MCF 10A (cell line): ENCODE results near the gene COL5A2. TPM values are rescaled to one million over a fixed set of nuclear protein-coding genes. Genes with fewer than 3 reads are reported as not detected.

ENCODE experiments used
- BruUV-seq: library from RNA; stranded (reverse); fragments of 400-500 nt; replicated peaks from 2 replicates; lab custom pipeline; 2021; lab: Mats Ljungman, UMichigan
- CTCF ChIA-PET: fragments of 300-600 bp; sonication (Branson Sonifier 250); formaldehyde crosslinking; extraction: SDS; loops from one replicate; lab custom pipeline; 2021; ENCODE audit warnings: antibody characterized with exemption, inconsistent platforms; lab: Yijun Ruan, JAX
- POLR2A ChIA-PET: fragments of 300-600, 350-650 bp; sonication (Branson Sonifier 250); formaldehyde crosslinking; extraction: SDS; loops from one replicate; lab custom pipeline; 2020; ENCODE audit warnings: antibody characterized with exemption, inconsistent platforms; lab: Yijun Ruan, JAX
- DNase-seq: peaks from one replicate; pipeline ENCODE4 v3.0.0-alpha.2; 2018; ENCODE audit not compliant: unreplicated experiment
- H3K27ac Mint-ChIP-seq: one replicate; pipeline ENCODE4 v1.8.0; 2022; ENCODE audit warnings: mild to moderate bottlenecking, low read depth, mixed read lengths; ENCODE audit not compliant: unreplicated experiment
- H3K27me3 Mint-ChIP-seq: one replicate; pipeline ENCODE4 v1.8.0; 2022; ENCODE audit warnings: mixed read lengths; ENCODE audit not compliant: insufficient read depth, unreplicated experiment
- H3K36me3 Mint-ChIP-seq: one replicate; pipeline ENCODE4 v1.8.0; 2022; ENCODE audit warnings: mild to moderate bottlenecking, moderate library complexity, mixed read lengths; ENCODE audit not compliant: insufficient read depth, unreplicated experiment
- H3K4me1 Mint-ChIP-seq: one replicate; pipeline ENCODE4 v1.8.0; 2022; ENCODE audit warnings: mixed read lengths; ENCODE audit not compliant: insufficient read depth, unreplicated experiment
- H3K4me3 Mint-ChIP-seq: one replicate; pipeline ENCODE4 v1.8.0; 2022; ENCODE audit warnings: mild to moderate bottlenecking, moderate library complexity, mixed read lengths; ENCODE audit not compliant: unreplicated experiment
- H3K9me3 Mint-ChIP-seq: one replicate; pipeline ENCODE4 v1.8.0; 2022; ENCODE audit warnings: mixed read lengths; ENCODE audit not compliant: unreplicated experiment
- intact Hi-C: fragments of 100-400 bp; cut with micrococcal nuclease; formaldehyde crosslinking; loops from 2 replicates; pipeline ENCODE4 v1.14.1; 2022
- total RNA-seq: library from RNA; stranded (reverse); gene quantifications from 2 replicates; pipeline ENCODE4 v1.2.3, GENCODE V29; 2022
- TF ChIP-seq, protein P1 (sequence below): fragments of 200-600 bp; IDR thresholded peaks from one replicate; pipeline ENCODE4 v1.8.0; 2022; ENCODE audit warnings: antibody characterized with exemption, mild to moderate bottlenecking; ENCODE audit not compliant: unreplicated experiment

The COL5A2 gene
- total RNA-seq, 1 experiment from 2014 or later, result 7.4 TPM

DNA sequence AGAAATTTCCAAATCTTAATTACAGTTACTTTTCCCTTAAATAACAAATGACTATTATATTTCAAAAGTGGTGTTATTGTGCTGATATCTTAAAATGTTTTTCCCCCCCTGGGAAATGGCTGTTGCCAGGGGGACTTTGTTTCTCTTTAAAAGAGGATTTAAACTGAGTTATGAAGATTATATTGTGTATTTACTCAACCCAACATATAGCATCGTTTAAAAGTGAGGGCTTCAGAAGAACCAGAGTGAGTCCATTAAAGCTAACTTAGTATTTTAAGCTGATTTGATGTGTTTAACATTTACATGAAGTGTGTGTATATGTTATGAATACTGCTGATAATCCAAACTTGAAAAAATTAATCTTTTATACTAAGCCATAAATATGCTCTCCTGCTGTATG is 81.6 kb downstream of the COL5A2 start:
- Mint-ChIP-seq H3K27me3 (no peaks in the 10 kb centered on the region), H3K9me3 (no peaks in the 10 kb centered on the region), H3K4me1 (peaks cover 15% of the 10 kb centered on the region), H3K36me3 (peaks cover 6% of the 10 kb centered on the region), H3K27ac (no peak overlapping the region), H3K4me3 (no peak overlapping the region)
- TF ChIP-seq, protein P1, sequence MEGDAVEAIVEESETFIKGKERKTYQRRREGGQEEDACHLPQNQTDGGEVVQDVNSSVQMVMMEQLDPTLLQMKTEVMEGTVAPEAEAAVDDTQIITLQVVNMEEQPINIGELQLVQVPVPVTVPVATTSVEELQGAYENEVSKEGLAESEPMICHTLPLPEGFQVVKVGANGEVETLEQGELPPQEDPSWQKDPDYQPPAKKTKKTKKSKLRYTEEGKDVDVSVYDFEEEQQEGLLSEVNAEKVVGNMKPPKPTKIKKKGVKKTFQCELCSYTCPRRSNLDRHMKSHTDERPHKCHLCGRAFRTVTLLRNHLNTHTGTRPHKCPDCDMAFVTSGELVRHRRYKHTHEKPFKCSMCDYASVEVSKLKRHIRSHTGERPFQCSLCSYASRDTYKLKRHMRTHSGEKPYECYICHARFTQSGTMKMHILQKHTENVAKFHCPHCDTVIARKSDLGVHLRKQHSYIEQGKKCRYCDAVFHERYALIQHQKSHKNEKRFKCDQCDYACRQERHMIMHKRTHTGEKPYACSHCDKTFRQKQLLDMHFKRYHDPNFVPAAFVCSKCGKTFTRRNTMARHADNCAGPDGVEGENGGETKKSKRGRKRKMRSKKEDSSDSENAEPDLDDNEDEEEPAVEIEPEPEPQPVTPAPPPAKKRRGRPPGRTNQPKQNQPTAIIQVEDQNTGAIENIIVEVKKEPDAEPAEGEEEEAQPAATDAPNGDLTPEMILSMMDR, result no peak
- ChIA-PET CTCF (interaction anchor here (0.6 kb wide), 1 partner anchor 314 kb away, joined by 3 read pairs; no protein-coding TSS in a partner anchor), POLR2A (interaction anchor here (0.6 kb wide), 1 partner anchor 310 kb away, joined by 4 read pairs; no protein-coding TSS in a partner anchor)
- intact Hi-C loops, result no loop called here
- DNase-seq, result no peak
- BruUV-seq, result no TSS peak

DNA sequence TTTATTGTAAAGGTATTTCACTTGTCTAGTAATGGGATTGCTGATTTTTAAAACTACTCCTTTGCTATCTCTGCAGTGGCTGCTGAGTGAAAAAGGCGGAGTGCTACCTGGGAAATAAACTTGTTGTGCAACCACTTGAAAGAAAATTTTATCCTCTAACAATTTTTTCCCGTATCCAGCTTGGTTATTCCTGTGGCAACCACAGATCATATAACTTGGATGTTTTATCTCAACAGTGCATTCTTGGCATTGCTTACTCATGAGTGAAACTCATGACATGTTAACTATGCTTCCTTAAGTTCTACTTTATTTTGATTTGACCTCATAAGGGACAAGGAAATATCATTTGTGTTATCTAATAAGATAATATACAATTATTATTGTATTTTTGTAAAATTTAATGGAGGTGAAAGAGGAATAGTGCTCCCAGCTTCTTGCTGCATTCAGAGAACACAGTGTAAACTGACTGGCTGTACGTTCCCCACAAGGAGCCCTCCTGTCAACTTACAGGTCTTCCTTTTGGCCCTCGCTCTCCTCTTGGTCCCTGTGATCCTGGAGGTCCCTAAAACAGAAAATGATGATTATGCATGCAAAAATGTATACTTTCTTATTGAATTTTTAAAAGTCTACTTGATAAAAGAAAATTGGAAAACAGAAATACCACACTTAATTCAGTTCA is 82.7 kb downstream of the COL5A2 start:
- H3K36me3 Mint-ChIP-seq, result peaks cover 6% of the 10 kb centered on the region
- H3K4me3 Mint-ChIP-seq, result no peak overlapping the region
- H3K4me1 Mint-ChIP-seq, result peaks cover 15% of the 10 kb centered on the region
- TF ChIP-seq, protein P1, result no peak
- no peak overlapping the region for H3K27ac Mint-ChIP-seq
- intact Hi-C loops, result no loop called here
- POLR2A ChIA-PET, result no interaction called here
- H3K9me3 Mint-ChIP-seq, result no peaks in the 10 kb centered on the region
- CTCF ChIA-PET, result interaction anchor here (0.6 kb wide), 1 partner anchor 20 kb away, joined by 3 read pairs; no protein-coding TSS in a partner anchor
- DNase-seq, result peak; percentile 42
- BruUV-seq, result no TSS peak
- no peaks in the 10 kb centered on the region for H3K27me3 Mint-ChIP-seq

DNA sequence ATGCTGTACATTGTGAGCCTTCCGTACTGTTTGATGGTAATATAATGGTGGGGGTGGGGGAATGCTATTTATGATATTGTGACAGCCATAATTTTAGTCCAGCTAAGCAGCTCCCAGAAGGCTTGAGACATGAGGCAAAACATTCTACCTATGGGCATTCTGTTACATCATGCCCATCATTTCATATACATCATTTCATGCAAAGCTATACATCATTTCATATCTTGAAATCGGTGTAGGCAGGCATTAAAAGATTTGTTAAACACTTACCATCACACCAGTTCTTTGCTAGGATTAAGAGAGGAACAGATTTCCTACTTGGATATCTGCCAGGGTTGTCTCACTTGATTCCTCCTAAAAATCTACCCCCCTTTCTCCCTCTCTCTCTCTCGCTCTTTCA is 84.5 kb downstream of the COL5A2 start:
- Mint-ChIP-seq H3K4me3 (no peak overlapping the region), H3K4me1 (peaks cover 15% of the 10 kb centered on the region), H3K27ac (peak overlapping the region; percentile 78), H3K9me3 (no peaks in the 10 kb centered on the region), H3K36me3 (peaks cover 6% of the 10 kb centered on the region), H3K27me3 (no peaks in the 10 kb centered on the region)
- no peak for DNase-seq
- intact Hi-C loops, result loop anchor here (2.0 kb wide), 1 partner anchor 570 kb away; no protein-coding TSS in a partner anchor
- ChIA-PET POLR2A (interaction anchor here (0.7 to 2.5 kb wide), 2 partner anchors 193 to 259 kb away, joined by 3 to 7 read pairs; no protein-coding TSS in a partner anchor), CTCF (interaction anchor here (0.6 to 2.9 kb wide), 28 partner anchors 9 to 575 kb away, joined by 3 to 22 read pairs (median 5); no protein-coding TSS in a partner anchor)
- TF ChIP-seq, protein P1, result no peak
- BruUV-seq, result no TSS peak

DNA sequence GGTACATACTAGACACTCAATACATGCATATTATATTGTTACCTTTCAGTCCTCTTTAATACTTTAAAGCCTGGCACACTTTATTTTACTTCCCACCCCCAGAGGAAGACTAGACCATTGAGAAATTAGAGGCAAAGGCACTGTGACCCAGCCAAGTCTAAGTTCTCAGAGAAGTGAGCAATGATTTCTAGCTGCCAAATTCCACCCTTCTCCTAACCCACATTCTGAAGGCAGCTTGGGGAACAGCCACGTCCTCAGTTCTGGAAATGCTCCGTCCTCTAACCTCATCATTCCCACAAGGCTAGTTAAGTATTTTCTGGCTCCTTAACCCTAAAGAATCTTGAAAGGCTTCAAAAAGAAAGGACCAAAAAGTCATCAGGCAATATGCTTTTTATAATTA is 86.6 kb downstream of the COL5A2 start:
- Mint-ChIP-seq H3K27me3 (no peaks in the 10 kb centered on the region), H3K36me3 (peaks cover 6% of the 10 kb centered on the region), H3K27ac (no peak overlapping the region), H3K4me1 (peaks cover 15% of the 10 kb centered on the region), H3K4me3 (no peak overlapping the region), H3K9me3 (no peaks in the 10 kb centered on the region)
- TF ChIP-seq, protein P1, result no peak
- CTCF ChIA-PET, result interaction anchor here (0.5 to 1.8 kb wide), 7 partner anchors 9 to 749 kb away, joined by 3 to 7 read pairs (median 3); no protein-coding TSS in a partner anchor
- intact Hi-C loops, result no loop called here
- no TSS peak for BruUV-seq
- POLR2A ChIA-PET, result interaction anchor here (0.9 kb wide), 1 partner anchor 11 kb away, joined by 3 read pairs; no protein-coding TSS in a partner anchor
- DNase-seq, result no peak
